Natural killer cell (primary cell): ENCODE results near the gene ZNF341. TPM values are rescaled to one million over a fixed set of nuclear protein-coding genes. Genes with fewer than 3 reads are reported as not detected.

ENCODE experiments used
- ATAC-seq, 3 donors: fragments of 150-1000 bp in 2 of 3; fragments of 200-7000 bp in 1 of 3; cut with Tn5 transposase; 1 replicate in 1 of 3; 2 replicates in 2 of 3; pipeline ENCODE4 v1.10.0; 2021; ENCODE audit warnings: mild to moderate bottlenecking in 2 of 3, moderate library complexity in 2 of 3
- DNase-seq, 2 donors: peaks; one replicate each; pipeline versions ENCODE4 v3.0.0 to v3.0.0-alpha.2; 2013 to 2021; ENCODE audit warnings: mixed read lengths in 1 of 2
- H3K27ac ChIP-seq: one replicate; pipeline ENCODE4 v1.5.1; 2013; ENCODE audit warnings: mild to moderate bottlenecking, low read length
- H3K27me3 ChIP-seq: one replicate; pipeline ENCODE4 v1.6.1; 2013; ENCODE audit warnings: low read length; ENCODE audit not compliant: control insufficient read depth, insufficient read depth
- H3K36me3 ChIP-seq: one replicate; pipeline ENCODE4 v1.6.1; 2013; ENCODE audit warnings: low read length; ENCODE audit not compliant: control insufficient read depth, insufficient read depth
- H3K4me1 ChIP-seq: one replicate; pipeline ENCODE4 v1.6.1; 2013; ENCODE audit warnings: low read length; ENCODE audit not compliant: control insufficient read depth, insufficient read depth
- H3K4me3 ChIP-seq: one replicate; pipeline ENCODE4 v1.5.1; 2013; ENCODE audit warnings: low read length
- H3K9me3 ChIP-seq: one replicate; pipeline ENCODE4 v1.6.1; 2013; ENCODE audit warnings: low read length; ENCODE audit not compliant: control insufficient read depth, insufficient read depth
- H3K27ac Mint-ChIP-seq, 2 donors: one replicate each; pipeline ENCODE4 v1.8.0; 2022; ENCODE audit warnings: mild to moderate bottlenecking in 2 of 2, mixed read lengths in 2 of 2, moderate library complexity in 1 of 2
- H3K27me3 Mint-ChIP-seq, 2 donors: one replicate each; pipeline ENCODE4 v1.8.0; 2022; ENCODE audit warnings: low read depth in 2 of 2, mixed read lengths in 2 of 2
- H3K36me3 Mint-ChIP-seq: one replicate; pipeline ENCODE4 v1.8.0; 2022; ENCODE audit warnings: mixed read lengths
- H3K4me1 Mint-ChIP-seq, 2 donors: one replicate each; pipeline ENCODE4 v1.8.0; 2022; ENCODE audit warnings: mixed read lengths in 2 of 2
- H3K4me3 Mint-ChIP-seq: one replicate; pipeline ENCODE4 v1.8.0; 2022; ENCODE audit warnings: mild to moderate bottlenecking, moderate library complexity, mixed read lengths
- H3K9me3 Mint-ChIP-seq, 2 donors: one replicate each; pipeline ENCODE4 v1.8.0; 2022; ENCODE audit warnings: mixed read lengths in 2 of 2
- CTCF ChIP-seq: fragments of 200-600 bp; IDR thresholded peaks from one replicate; pipeline ENCODE4 v1.8.0; 2022; ENCODE audit warnings: antibody characterized with exemption
- WGBS: methylation state at CpG from one replicate; pipeline ENCODE4 v1.1.7; 2013; ENCODE audit warnings: missing lambda C conversion rate; ENCODE audit not compliant: insufficient coverage; 5-methylcytosine and 5-hydroxymethylcytosine counted together
- intact Hi-C: fragments of 100-400 bp; cut with micrococcal nuclease; formaldehyde crosslinking; loops from one replicate; pipeline ENCODE4 v1.14.2; 2022
- total RNA-seq, 4 donors: library from RNA; stranded (reverse); fragments of 120-200 nt in 1 of 4; gene quantifications; one replicate each; pipeline versions ENCODE4 v1.2.3 to v1.2.4, GENCODE V29; 2013 to 2022

The ZNF341 gene
- total RNA-seq, 3 donors from 2014 or later (not counting 1 experiment from before 2014, with no cell fraction given): 3.6 to 5.1 (median 4.3) TPM

GRCh38 chr20:33770005-33770404 lies 38.2 kb downstream of the ZNF341 start:
- H3K9me3 ChIP-seq: no peaks in the 10 kb centered on the region
- H3K4me3 Mint-ChIP-seq: no peak overlapping the region
- H3K27me3 ChIP-seq: no peaks in the 10 kb centered on the region
- no peak overlapping the region for H3K4me3 ChIP-seq
- no peak overlapping the region for H3K27ac Mint-ChIP-seq
- DNase-seq: no peak
- no peak for ATAC-seq
- no peaks in the 10 kb centered on the region for H3K36me3 Mint-ChIP-seq
- H3K9me3 Mint-ChIP-seq: no peaks in the 10 kb centered on the region
- H3K4me1 ChIP-seq: peaks cover 4% of the 10 kb centered on the region
- no peak for TF ChIP-seq CTCF
- intact Hi-C loops: no loop called here
- H3K4me1 Mint-ChIP-seq: no peaks in the 10 kb centered on the region
- H3K36me3 ChIP-seq: peaks cover 15% of the 10 kb centered on the region
- H3K27ac ChIP-seq: no peak overlapping the region
- H3K27me3 Mint-ChIP-seq: no peaks in the 10 kb centered on the region
- 91% methylated on average over 10 of the region's 10 CpGs for WGBS

- no peaks in the 10 kb centered on the region for H3K27me3 ChIP-seq
- 95% methylated on average over 5 of the region's 5 CpGs for WGBS
These were observed 40.1 kb downstream of the ZNF341 start for GRCh38 chr20:33771938-33772337.

GRCh38 chr20:33772439-33772838 lies 40.6 kb downstream of the ZNF341 start:
- DNase-seq (no peak), ATAC-seq (no peak)
- Mint-ChIP-seq H3K4me3 (no peak overlapping the region), H3K27me3 (no peaks in the 10 kb centered on the region), H3K36me3 (no peaks in the 10 kb centered on the region), H3K9me3 (no peaks in the 10 kb centered on the region), H3K27ac (no peak overlapping the region), H3K4me1 (no peaks in the 10 kb centered on the region)
- H3K27ac ChIP-seq: no peak overlapping the region
- no peak for TF ChIP-seq CTCF
- H3K9me3 ChIP-seq: no peaks in the 10 kb centered on the region
- H3K4me3 ChIP-seq: no peak overlapping the region
- H3K27me3 ChIP-seq: no peaks in the 10 kb centered on the region
- peaks cover 7% of the 10 kb centered on the region for H3K36me3 ChIP-seq
- intact Hi-C loops: no loop called here
- peaks cover 4% of the 10 kb centered on the region for H3K4me1 ChIP-seq
- WGBS: 98% methylated on average over 3 of the region's 3 CpGs

More at GRCh38 chr20:33771938-33772337, 40.1 kb downstream of the ZNF341 start:
- Mint-ChIP-seq H3K27me3 (no peaks in the 10 kb centered on the region), H3K9me3 (no peaks in the 10 kb centered on the region), H3K36me3 (no peaks in the 10 kb centered on the region), H3K4me1 (no peaks in the 10 kb centered on the region), H3K27ac (no peak overlapping the region), H3K4me3 (no peak overlapping the region)
- DNase-seq (no peak), ATAC-seq (no peak)
- Histone ChIP-seq H3K9me3 (no peaks in the 10 kb centered on the region), H3K4me3 (no peak overlapping the region), H3K4me1 (peaks cover 4% of the 10 kb centered on the region), H3K36me3 (peaks cover 9% of the 10 kb centered on the region), H3K27ac (no peak overlapping the region)
- TF ChIP-seq CTCF: no peak
- intact Hi-C loops: no loop called here

- H3K27ac ChIP-seq: no peak overlapping the region
- ATAC-seq: no peak
- H3K36me3 Mint-ChIP-seq: no peaks in the 10 kb centered on the region
- H3K9me3 ChIP-seq: no peaks in the 10 kb centered on the region
- DNase-seq: no peak
- no peaks in the 10 kb centered on the region for H3K9me3 Mint-ChIP-seq
- no peak for TF ChIP-seq CTCF
- H3K4me3 Mint-ChIP-seq: no peak overlapping the region
- no peaks in the 10 kb centered on the region for H3K27me3 Mint-ChIP-seq
- H3K27me3 ChIP-seq: no peaks in the 10 kb centered on the region
- H3K27ac Mint-ChIP-seq: no peak overlapping the region
- H3K4me1 Mint-ChIP-seq: no peaks in the 10 kb centered on the region
- H3K4me1 ChIP-seq: peaks cover 4% of the 10 kb centered on the region
- peaks cover 3% of the 10 kb centered on the region for H3K36me3 ChIP-seq
- 94% methylated on average over 1 of the region's 2 CpGs for WGBS
- intact Hi-C loops: no loop called here
- H3K4me3 ChIP-seq: no peak overlapping the region
These were observed 41.8 kb downstream of the ZNF341 start for GRCh38 chr20:33773412-33774089.
